Activated CD4-positive, alpha-beta T cell treated with anti-CD3 and anti-CD28 coated beads for 4 hours (primary cell): ENCODE results near the gene DHX57.

Experiments used
- DNase-seq, 2 donors: peaks; one replicate each; pipeline ENCODE4 v3.0.0-alpha.2; 2020

The DHX57 gene

DNA sequence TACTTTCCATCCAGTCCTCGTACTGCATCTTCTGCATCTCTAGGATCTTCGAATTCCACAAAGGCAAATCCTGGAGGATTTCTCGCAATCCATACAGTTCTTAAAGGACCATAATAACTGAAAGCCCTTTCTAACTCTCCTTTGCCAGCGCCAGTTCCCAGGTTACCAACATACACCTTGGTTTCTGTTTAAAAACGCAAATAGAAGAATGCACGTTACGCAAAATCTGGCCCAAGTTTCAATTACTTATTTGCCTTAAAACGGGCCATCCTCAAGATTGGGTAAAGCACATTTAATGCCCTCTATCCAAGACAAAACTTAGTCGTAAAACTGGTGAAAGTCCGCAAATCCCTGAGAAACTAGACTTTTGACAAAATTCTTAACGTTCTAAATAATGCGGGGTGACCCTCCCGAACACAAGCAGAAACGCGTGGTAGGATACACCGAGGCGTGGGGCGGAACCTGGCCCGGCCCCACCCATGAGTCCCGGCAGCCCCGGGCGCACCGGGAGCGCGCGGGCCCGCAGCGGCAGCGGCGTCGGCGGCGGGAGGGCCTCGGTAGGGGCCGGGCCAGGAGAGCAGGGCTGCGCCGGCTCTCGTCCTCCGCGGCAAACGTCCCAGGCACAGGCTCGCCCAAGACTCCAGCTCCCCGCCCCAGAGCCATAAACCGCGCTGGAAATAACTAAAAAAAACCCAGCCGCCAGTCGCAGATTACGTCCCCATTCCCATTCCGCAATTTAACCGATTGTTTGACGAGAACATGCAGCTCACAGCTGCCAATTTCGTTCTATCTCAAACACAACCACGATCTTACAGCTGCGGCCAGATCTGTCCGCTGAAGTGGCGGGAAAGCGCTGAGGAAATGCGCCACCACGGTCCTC, 125.5 kb downstream of the DHX57 start:
- DNase-seq = peak; percentile 52

- no peak for DNase-seq
These were observed 126.6 kb downstream of the DHX57 start for GRCh38 chr2:38748943-38749804.

- DNase-seq = no peak
These were observed 127.3 kb downstream of the DHX57 start for GRCh38 chr2:38748391-38748790.

DNA sequence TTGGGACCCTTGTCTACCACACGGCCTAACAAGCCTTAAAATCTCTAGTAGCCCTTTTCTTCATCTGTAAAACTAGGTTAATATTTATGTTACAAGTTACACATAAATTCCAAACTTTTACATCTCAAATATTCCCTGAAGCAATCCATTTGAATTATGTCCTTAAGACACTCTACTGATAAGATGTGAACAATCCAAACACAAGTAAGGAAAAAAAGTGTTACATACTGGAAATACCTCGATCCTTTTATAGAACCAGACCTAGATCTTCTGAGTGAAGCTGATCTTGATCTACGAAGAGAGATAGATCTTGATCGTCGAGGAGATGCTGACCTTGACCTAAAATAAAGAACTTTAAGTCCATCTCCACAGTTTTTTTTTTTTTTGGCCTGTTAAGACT, 127.9 kb downstream of the DHX57 start:
- no peak for DNase-seq
